ENCODE results near the gene ZNF785.
"Not testable (repeated sequence)": the region's sequence is repeated elsewhere in the genome, so short reads cannot be mapped to it uniquely, and the experiment has no call there.

The ZNF785 gene

GRCh38 chr16:30565984-30566383 lies 19.5 kb downstream of the ZNF785 start:
- DNase-seq (ENCODE audit: low read depth) = no peak

GRCh38 chr16:30565526-30565925 lies 20.0 kb downstream of the ZNF785 start:
- no peak for DNase-seq (ENCODE audit: low read depth)

GRCh38 chr16:30562021-30562420 lies 23.5 kb downstream of the ZNF785 start:
- DNase-seq (ENCODE audit: low read depth) = no peak

- no peak for DNase-seq (ENCODE audit: low read depth)
These were observed 24.2 kb downstream of the ZNF785 start for GRCh38 chr16:30561089-30561816.

- DNase-seq (ENCODE audit: low read depth) = no peak
These were observed 25.8 kb downstream of the ZNF785 start for GRCh38 chr16:30559690-30560089.

GRCh38 chr16:30558789-30559377 lies 26.6 kb downstream of the ZNF785 start:
- DNase-seq (ENCODE audit: low read depth) = no peak

- peak; percentile 90 for DNase-seq (ENCODE audit: low read depth)
These were observed 27.3 kb downstream of the ZNF785 start, which contains the start of gene ZNF764 for GRCh38 chr16:30557957-30558788. Gene ZNF764 (minus strand): TSS chr16:30558374. CDS start chr16:30558182, 192 bp downstream.

- DNase-seq (ENCODE audit: low read depth) = no peak
These were observed 27.9 kb downstream of the ZNF785 start for GRCh38 chr16:30557707-30557956.

- DNase-seq (ENCODE audit: low read depth) = no peak
These were observed 29.4 kb downstream of the ZNF785 start for GRCh38 chr16:30556125-30556473.

GRCh38 chr16:30555315-30556124 lies 30.0 kb downstream of the ZNF785 start:
- no peak for DNase-seq (ENCODE audit: low read depth)

GRCh38 chr16:30554557-30555314 lies 30.8 kb downstream of the ZNF785 start:
- DNase-seq (ENCODE audit: low read depth) = no peak

GRCh38 chr16:30553393-30553899 lies 32.1 kb downstream of the ZNF785 start:
- no peak for DNase-seq (ENCODE audit: low read depth)

- DNase-seq (ENCODE audit: low read depth) = no peak
These were observed 32.5 kb downstream of the ZNF785 start for GRCh38 chr16:30552956-30553355.

- peak; percentile 43 for DNase-seq (ENCODE audit: low read depth)
These were observed 33.7 kb downstream of the ZNF785 start for GRCh38 chr16:30551781-30552180.

- no peak for DNase-seq (ENCODE audit: low read depth)
These were observed 36.9 kb downstream of the ZNF785 start for GRCh38 chr16:30548416-30549253.

- no peak for DNase-seq (ENCODE audit: low read depth)
These were observed 39.4 kb downstream of the ZNF785 start for GRCh38 chr16:30546115-30546514.

- DNase-seq (ENCODE audit: low read depth) = no peak
These were observed 42.4 kb downstream of the ZNF785 start for GRCh38 chr16:30543067-30543466.

GRCh38 chr16:30541502-30542329 lies 43.8 kb downstream of the ZNF785 start:
- DNase-seq (ENCODE audit: low read depth) = no peak

GRCh38 chr16:30540916-30541464 lies 44.5 kb downstream of the ZNF785 start:
- not testable (repeated sequence) for DNase-seq (ENCODE audit: low read depth)
